K562 (cell line): Measurements from ENCODE around the gene METTL3. TPM values are rescaled to one million over a fixed set of nuclear protein-coding genes. Genes with fewer than 3 reads are reported as not detected.

Experiments
- ARID1B ChIP-seq: fragments of 450-650 bp; IDR thresholded peaks from 2 replicates; pipeline ENCODE4 v1.6.1; 2016; ENCODE audit warnings: antibody characterized with exemption, mild to moderate bottlenecking, inconsistent platforms
- CHD2 ChIP-seq: IDR thresholded peaks from 2 replicates; pipeline ENCODE4 v1.6.1; 2011; ENCODE audit warnings: low read depth, low read length
- CTBP1 ChIP-seq: fragments of 450-650 bp; IDR thresholded peaks from 2 replicates; pipeline ENCODE4 v1.6.1; 2016; ENCODE audit warnings: borderline replicate concordance
- ELF2 ChIP-seq: fragments of 250-450 bp; sonication (Bioruptor Pico); IDR thresholded peaks from 2 replicates; pipeline ENCODE4 v1.5.0; 2021; ENCODE audit warnings: mild to moderate bottlenecking
- FOXA1 ChIP-seq: fragments of 450-650 bp; IDR thresholded peaks from 2 replicates; pipeline ENCODE4 v1.6.1; 2016; ENCODE audit warnings: mild to moderate bottlenecking, borderline replicate concordance
- FOXM1 ChIP-seq, 2 experiments: fragments of 450-650 bp in 1 of 2; sonication (generic) in 1 of 2; formaldehyde crosslinking in 1 of 2; IDR thresholded peaks; 2 replicates each; pipeline versions ENCODE4 v1.6.1 to v1.9.0; 2017 to 2022; ENCODE audit warnings: low read depth in 2 of 2, mild to moderate bottlenecking in 2 of 2, missing genetic modification reagents in 1 of 2, moderate library complexity in 1 of 2
- GTF2A2 ChIP-seq: IDR thresholded peaks from 2 replicates; pipeline ENCODE4 v1.6.1; 2016; ENCODE audit warnings: mild to moderate bottlenecking, missing genetic modification characterization, missing compliant biosample characterization
- HCFC1 ChIP-seq: IDR thresholded peaks from 2 replicates; pipeline ENCODE4 v1.6.1; 2012; ENCODE audit warnings: low read depth, low read length, improper control_type of control experiment
- KLF13 ChIP-seq: fragments of 450-650 bp; IDR thresholded peaks from 2 replicates; pipeline ENCODE4 v1.6.1; 2016; ENCODE audit warnings: missing genetic modification characterization, low read depth, mild to moderate bottlenecking, missing compliant biosample characterization, moderate library complexity, borderline replicate concordance
- MTA3 ChIP-seq: fragments of 450-650 bp; formaldehyde crosslinking; IDR thresholded peaks from 2 replicates; pipeline ENCODE4 v1.6.1; 2017; ENCODE audit warnings: mild to moderate bottlenecking, borderline replicate concordance
- MYC ChIP-seq, 2 experiments: fragments of 250-450 bp in 1 of 2; sonication (Bioruptor Pico) in 1 of 2; IDR thresholded peaks; 2 replicates each; pipeline versions ENCODE4 v1.5.1 to v1.6.1; 2012 to 2021; ENCODE audit warnings: low read depth in 2 of 2, borderline replicate concordance in 1 of 2, improper control_type of control experiment in 1 of 2, low read length in 1 of 2, mild to moderate bottlenecking in 1 of 2, moderate library complexity in 1 of 2
- NCOR1 ChIP-seq: fragments of 450-650 bp; IDR thresholded peaks from 2 replicates; pipeline ENCODE4 v1.6.1; 2016; ENCODE audit warnings: mild to moderate bottlenecking, moderate library complexity
- NFYB ChIP-seq: IDR thresholded peaks from 2 replicates; pipeline ENCODE4 v1.6.1; 2011; ENCODE audit warnings: mild to moderate bottlenecking, moderate library complexity; ENCODE audit not compliant: insufficient read length; ENCODE audit errors: extremely low read depth
- RBFOX2 ChIP-seq: fragments of 200-400 bp; formaldehyde crosslinking; IDR thresholded peaks from 2 replicates; pipeline ENCODE4 v1.6.1; 2017; ENCODE audit warnings: low read depth, mild to moderate bottlenecking, low read length, moderate library complexity
- RFX1 ChIP-seq: fragments of 450-650 bp; IDR thresholded peaks from 2 replicates; pipeline ENCODE4 v1.6.1; 2016; ENCODE audit warnings: mild to moderate bottlenecking, moderate library complexity
- SAP30 ChIP-seq: fragments of 200-600 bp; sonication (generic); IDR thresholded peaks from 2 replicates; pipeline ENCODE4 v1.6.1; 2012; ENCODE audit warnings: borderline replicate concordance, low read depth, mild to moderate bottlenecking, moderate library complexity, low read length, control low read depth, inconsistent platforms; ENCODE audit not compliant: insufficient read depth, poor library complexity, severe bottlenecking
- SNAPC5 ChIP-seq: fragments of 250-450 bp; sonication (Bioruptor Pico); IDR thresholded peaks from 2 replicates; pipeline ENCODE4 v1.8.0; 2021; ENCODE audit warnings: moderate library complexity, mild to moderate bottlenecking, inconsistent platforms
- SNIP1 ChIP-seq: fragments of 450-650 bp; IDR thresholded peaks from 2 replicates; pipeline ENCODE4 v1.7.1; 2017; ENCODE audit warnings: low read depth, mild to moderate bottlenecking
- SUPT5H ChIP-seq: fragments of 450-650 bp; IDR thresholded peaks from 2 replicates; pipeline ENCODE4 v1.6.1; 2016
- TAF7 ChIP-seq: fragments of 450-650 bp; IDR thresholded peaks from 2 replicates; pipeline ENCODE4 v1.6.1; 2016; ENCODE audit warnings: missing genetic modification characterization, missing compliant biosample characterization
- TEAD1 ChIP-seq, 2 experiments: fragments of 450-650 bp in 1 of 2; sonication (generic) in 1 of 2; formaldehyde crosslinking; IDR thresholded peaks; 2 replicates each; pipeline versions ENCODE4 v1.4.0 to v1.8.0; 2020 to 2022; ENCODE audit warnings: mild to moderate bottlenecking in 2 of 2, missing genetic modification reagents in 1 of 2
- ZBTB7A ChIP-seq: IDR thresholded peaks from 2 replicates; pipeline ENCODE4 v1.6.1; 2011; ENCODE audit warnings: low read depth, mild to moderate bottlenecking, low read length, moderate library complexity, borderline replicate concordance; ENCODE audit not compliant: control insufficient read depth
- ZEB2 ChIP-seq: fragments of 450-650 bp; IDR thresholded peaks from 2 replicates; pipeline ENCODE4 v1.6.1; 2016
- ZNF41 ChIP-seq: fragments of 250-450 bp; sonication (Bioruptor Pico); conservative IDR thresholded peaks from 2 replicates; pipeline ENCODE4 v1.4.0; 2020; ENCODE audit warnings: mild to moderate bottlenecking
- ZNF507 ChIP-seq: conservative IDR thresholded peaks from 2 replicates; pipeline ENCODE4 v1.6.1; 2017; ENCODE audit warnings: missing genetic modification characterization, missing compliant biosample characterization
- ZNF655 ChIP-seq: fragments of 250-450 bp; sonication (Bioruptor Pico); IDR thresholded peaks from 2 replicates; pipeline ENCODE4 v1.5.0; 2021
- polyA plus RNA-seq, 8 experiments: library from polyadenylated mRNA; depleted of rRNA in 4 of 8; stranded (reverse) in 5 of 8; unstranded in 3 of 8; fragments of >200 nt; fragmentation: Nextera tagmentation in 2 of 8; fragmentation: Illumina TruSeq in 1 of 8; extraction: Ambion mirVana in 2 of 8; extraction: Trizol in 1 of 8; gene quantifications; 2 replicates each; pipeline versions ENCODE4 v1.2.1 to v1.2.3, GENCODE V29; 2011 to 2014; ENCODE audit warnings: inconsistent platforms in 1 of 8, missing spikeins in 1 of 8
- total RNA-seq, 7 experiments: library from RNA; depleted of rRNA in 6 of 7; stranded (reverse); fragments of >200 nt in 6 of 7; fragmentation: Illumina TruSeq in 2 of 7; extraction: Trizol in 2 of 7; gene quantifications; 2 replicates each; pipeline versions ENCODE4 v1.2.1 to v1.2.3, GENCODE V29; 2011 to 2021; ENCODE audit warnings: low replicate concordance in 1 of 7
- TF ChIP-seq, protein P1 (sequence below), 3 experiments: fragments of 200-800 bp in 1 of 3; sonication (Bioruptor generic) in 1 of 3; sonication (generic) in 1 of 3; formaldehyde crosslinking in 1 of 3; IDR thresholded peaks; 2 replicates each; pipeline versions ENCODE4 v1.6.1 to v1.8.0; 2016 to 2022; ENCODE audit warnings: mild to moderate bottlenecking in 2 of 3, missing compliant biosample characterization in 2 of 3, missing genetic modification characterization in 2 of 3, missing genetic modification reagents in 1 of 3

The METTL3 gene
- total and polyA plus RNA-seq, 9 of the 15 experiments (the other 6 are each of a cell fraction or from before 2014, with no cell fraction given), result 42.1 to 151 (median 65.7) TPM

- TF ChIP-seq SNAPC5 (CRISPR knock-in tag), result no peak
- peak; percentile 63 for TF ChIP-seq TAF7 (tag)
- peak; percentile 73 for TF ChIP-seq SUPT5H
- TF ChIP-seq GTF2A2 (tag), result no peak
- no peak for TF ChIP-seq KLF13 (tag)
- peak; percentile 79 for TF ChIP-seq ELF2 (CRISPR knock-in tag)
- no peak for TF ChIP-seq FOXM1 (IDR thresholded peaks at IDR 0.05; ENCODE audit: low read depth)
- TF ChIP-seq FOXM1 (CRISPR knock-in tag; IDR thresholded peaks at IDR 0.05; ENCODE audit: low read depth), result no peak
- peak; percentile 67 for TF ChIP-seq HCFC1
- TF ChIP-seq MYC (IDR thresholded peaks at IDR 0.05; ENCODE audit: low read depth, low read length), result peak; percentile 81
- TF ChIP-seq MYC (CRISPR knock-in tag; IDR thresholded peaks at IDR 0.05; ENCODE audit: borderline replicate concordance, low read depth), result no peak
- peak; percentile 55; the same call in 1 of the 2 replicates for TF ChIP-seq MTA3
- 0 out of 2 replicates have a peak, but pooled peaks have one; percentile 36 for TF ChIP-seq CHD2
- peak; percentile 65 for TF ChIP-seq SAP30
- TF ChIP-seq CTBP1, result peak; percentile 50; the same call in 1 of the 2 replicates
- TF ChIP-seq TEAD1 (CRISPR knock-in tag; IDR thresholded peaks at IDR 0.05), result peak in 1 of 2 experiments; percentile 59; a peak in 1 of 4 replicates
- no peak for TF ChIP-seq ZNF655 (CRISPR knock-in tag)
- 0 out of 2 replicates have a peak, but pooled peaks have one; percentile 51 for TF ChIP-seq ZNF41
- no peak for TF ChIP-seq ARID1B
- TF ChIP-seq ZEB2, result no peak
- TF ChIP-seq, protein P1, sequence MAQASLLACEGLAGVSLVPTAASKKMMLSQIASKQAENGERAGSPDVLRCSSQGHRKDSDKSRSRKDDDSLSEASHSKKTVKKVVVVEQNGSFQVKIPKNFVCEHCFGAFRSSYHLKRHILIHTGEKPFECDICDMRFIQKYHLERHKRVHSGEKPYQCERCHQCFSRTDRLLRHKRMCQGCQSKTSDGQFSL (CRISPR knock-in tag; IDR thresholded peaks at IDR 0.05), result no peak
- TF ChIP-seq, protein P1 (tag; IDR thresholded peaks at IDR 0.05), result no peak
- peak; percentile 8; the same call in 1 of the 2 replicates for TF ChIP-seq RFX1
- TF ChIP-seq NCOR1, result peak; percentile 30
- TF ChIP-seq SNIP1, result no peak
- TF ChIP-seq FOXA1, result no peak
- TF ChIP-seq NFYB, result peak; percentile 41
- TF ChIP-seq ZNF507 (tag), result no peak
- TF ChIP-seq RBFOX2, result peak; percentile 86
- peak; percentile 19; the same call in 1 of the 2 replicates for TF ChIP-seq ZBTB7A
Measured at GRCh38 chr14:21455912-21456667, 55.0 kb downstream of the METTL3 start, which contains the start of gene CHD8 (continued).
